A549 (cell line): ENCODE data around the gene CDC6. TPM values are rescaled to one million over a fixed set of nuclear protein-coding genes. Genes with fewer than 3 reads are reported as not detected.

Experiments used
- ATOH8 ChIP-seq: fragments of 250-450 bp; sonication (Bioruptor Pico); IDR thresholded peaks from 2 replicates; pipeline ENCODE4 v1.5.0; 2020; ENCODE audit warnings: low read depth, mild to moderate bottlenecking, moderate library complexity
- BHLHE40 ChIP-seq: IDR thresholded peaks from 2 replicates; pipeline ENCODE4 v1.6.1; 2012; ENCODE audit warnings: low read depth, low read length, inconsistent platforms
- CBX8 ChIP-seq: fragments of 200-600 bp; sonication (generic); IDR thresholded peaks from 2 replicates; pipeline ENCODE4 v1.6.1; 2016
- CHD2 ChIP-seq: fragments of 150-350 bp; IDR thresholded peaks from 2 replicates; pipeline ENCODE4 v1.6.1; 2014; ENCODE audit warnings: low read length; ENCODE audit not compliant: partially characterized antibody
- EHF ChIP-seq: fragments of 250-450 bp; sonication (Bioruptor Pico); IDR thresholded peaks from 2 replicates; pipeline ENCODE4 v1.5.0; 2020; ENCODE audit warnings: mild to moderate bottlenecking
- EHMT2 ChIP-seq: fragments of 200-600 bp; sonication (generic); IDR thresholded peaks from 2 replicates; pipeline ENCODE4 v1.6.1; 2016; ENCODE audit warnings: antibody characterized with exemption, low read depth, mild to moderate bottlenecking, moderate library complexity
- ELK1 ChIP-seq: fragments of 150-350 bp; IDR thresholded peaks from 2 replicates; pipeline ENCODE4 v1.6.1; 2014; ENCODE audit warnings: low read depth, mild to moderate bottlenecking, low read length
- ESRRA ChIP-seq: fragments of 150-350 bp; IDR thresholded peaks from 2 replicates; pipeline ENCODE4 v1.6.1; 2014; ENCODE audit warnings: mild to moderate bottlenecking, low read length, borderline replicate concordance
- FOXS1 ChIP-seq: fragments of 250-450 bp; sonication (Bioruptor Pico); IDR thresholded peaks from 2 replicates; pipeline ENCODE4 v1.5.0; 2020; ENCODE audit warnings: mild to moderate bottlenecking, moderate library complexity
- GATA3 ChIP-seq: IDR thresholded peaks from 2 replicates; pipeline ENCODE4 v1.6.1; 2012; ENCODE audit warnings: borderline replicate concordance
- HEYL ChIP-seq: fragments of 250-450 bp; sonication (Bioruptor Pico); IDR thresholded peaks from 2 replicates; pipeline ENCODE4 v1.8.0; 2021; ENCODE audit warnings: mild to moderate bottlenecking, moderate library complexity
- HMGXB4 ChIP-seq: fragments of 250-450 bp; sonication (Bioruptor Pico); IDR thresholded peaks from 2 replicates; pipeline ENCODE4 v1.5.0; 2021; ENCODE audit warnings: mild to moderate bottlenecking, moderate library complexity, borderline replicate concordance
- HOXB5 ChIP-seq: fragments of 250-450 bp; sonication (Bioruptor Pico); IDR thresholded peaks from 2 replicates; pipeline ENCODE4 v1.5.0; 2020; ENCODE audit warnings: mild to moderate bottlenecking, moderate library complexity
- JUN ChIP-seq, 2 experiments: fragments of >200 bp; sonication (Bioruptor Twin); formaldehyde crosslinking; IDR thresholded peaks; 2 replicates in 1 of 2; 3 replicates in 1 of 2; pipeline ENCODE4 v1.6.1; 2016 to 2017
- KDM5A ChIP-seq: fragments of 200-600 bp; sonication (generic); IDR thresholded peaks from 2 replicates; pipeline ENCODE4 v1.6.1; 2016; ENCODE audit warnings: antibody characterized with exemption, mild to moderate bottlenecking
- MAFK ChIP-seq: fragments of 450-650 bp; IDR thresholded peaks from 2 replicates; pipeline ENCODE4 v1.6.1; 2014; ENCODE audit not compliant: partially characterized antibody
- NFE2L2 ChIP-seq: fragments of 150-350 bp; conservative IDR thresholded peaks from 2 replicates; pipeline ENCODE4 v1.6.1; 2014; ENCODE audit warnings: low read length
- NPAS2 ChIP-seq: fragments of 250-450 bp; sonication (Bioruptor Pico); IDR thresholded peaks from 2 replicates; pipeline ENCODE4 v1.8.0; 2022; ENCODE audit warnings: mild to moderate bottlenecking, moderate library complexity, borderline replicate concordance
- NR3C1 ChIP-seq: fragments of >200 bp; sonication (Bioruptor Twin); formaldehyde crosslinking; IDR thresholded peaks from 3 replicates; pipeline ENCODE4 v1.6.1; 2017
- PBX3 ChIP-seq: IDR thresholded peaks from 2 replicates; pipeline ENCODE4 v1.6.1; 2012
- PHF8 ChIP-seq: fragments of 200-600 bp; sonication (generic); IDR thresholded peaks from 2 replicates; pipeline ENCODE4 v1.6.1; 2016; ENCODE audit warnings: low read depth, mild to moderate bottlenecking, antibody characterized with exemption, moderate library complexity, borderline replicate concordance
- POLR2A ChIP-seq: IDR thresholded peaks from 2 replicates; pipeline ENCODE4 v1.6.1; 2012; ENCODE audit warnings: mild to moderate bottlenecking, low read length
- RAD21 ChIP-seq, 2 experiments: fragments of >200 bp in 1 of 2; sonication (Bioruptor Twin) in 1 of 2; formaldehyde crosslinking in 1 of 2; IDR thresholded peaks in 1 of 2; conservative IDR thresholded peaks in 1 of 2; 2 replicates in 1 of 2; 3 replicates in 1 of 2; pipeline ENCODE4 v1.6.1; 2012 to 2018; ENCODE audit warnings: inconsistent platforms in 1 of 2
- RARB ChIP-seq: fragments of 250-450 bp; sonication (Bioruptor Pico); IDR thresholded peaks from 2 replicates; pipeline ENCODE4 v1.8.0; 2021; ENCODE audit warnings: mild to moderate bottlenecking, moderate library complexity
- REST ChIP-seq: fragments of 200-600 bp; sonication (generic); IDR thresholded peaks from 2 replicates; pipeline ENCODE4 v1.6.1; 2016; ENCODE audit warnings: antibody characterized with exemption, mild to moderate bottlenecking, moderate library complexity
- RNF2 ChIP-seq: fragments of 200-600 bp; sonication (generic); IDR thresholded peaks from 2 replicates; pipeline ENCODE4 v1.6.1; 2016; ENCODE audit warnings: low read depth, mild to moderate bottlenecking, antibody characterized with exemption, moderate library complexity, borderline replicate concordance
- SMC3 ChIP-seq: fragments of >200 bp; sonication (Bioruptor Twin); formaldehyde crosslinking; IDR thresholded peaks from 3 replicates; pipeline ENCODE4 v1.6.1; 2018; ENCODE audit warnings: inconsistent platforms
- SREBF2 ChIP-seq: fragments of 450-650 bp; IDR thresholded peaks from 2 replicates; pipeline ENCODE4 v1.6.1; 2014; ENCODE audit warnings: mild to moderate bottlenecking, moderate library complexity
- TFCP2L1 ChIP-seq: fragments of 250-450 bp; sonication (Bioruptor Pico); IDR thresholded peaks from 2 replicates; pipeline ENCODE4 v1.5.0; 2021; ENCODE audit warnings: mild to moderate bottlenecking
- TP53 ChIP-seq: fragments of 250-450 bp; sonication (Bioruptor Pico); IDR thresholded peaks from 2 replicates; pipeline ENCODE4 v1.5.0; 2021; ENCODE audit warnings: mild to moderate bottlenecking, moderate library complexity
- ZC3H11A ChIP-seq: fragments of 450-650 bp; IDR thresholded peaks from 2 replicates; pipeline ENCODE4 v1.6.1; 2014; ENCODE audit warnings: antibody characterized with exemption, mild to moderate bottlenecking
- ZFP36 ChIP-seq: fragments of 450-650 bp; IDR thresholded peaks from 2 replicates; pipeline ENCODE4 v1.6.1; 2014; ENCODE audit warnings: borderline replicate concordance; ENCODE audit not compliant: partially characterized antibody
- polyA plus RNA-seq, 4 experiments: library from polyadenylated mRNA; depleted of rRNA in 3 of 4; stranded (reverse); fragments of >200 nt; fragmentation: RNase III in 1 of 4; extraction: RNeasy Plus Mini Kit Qiagen cat#74134 plus additional on column Dnase treatment in 1 of 4; gene quantifications; 2 replicates in 3 of 4; 3 replicates in 1 of 4; pipeline ENCODE4 v1.2.3, GENCODE V29; 2011 to 2017
- TF ChIP-seq, protein P1 (sequence below): fragments of 450-650 bp; IDR thresholded peaks from 2 replicates; pipeline ENCODE4 v1.6.1; 2014; ENCODE audit warnings: antibody characterized with exemption
- TF ChIP-seq, protein P2 (sequence below): IDR thresholded peaks from 2 replicates; pipeline ENCODE4 v1.6.1; 2012

Gene CDC6
- polyA plus RNA-seq, 2 of the 4 experiments (the other 2 are of a cell fraction), result 67.0 to 79.5 TPM

GRCh38 chr17:40316571-40317344 is 29.1 kb downstream of the CDC6 start (continued):
- TF ChIP-seq HMGXB4 (CRISPR knock-in tag), result no peak
- no peak for TF ChIP-seq TFCP2L1
- TF ChIP-seq JUN (IDR thresholded peaks at IDR 0.05), result peak; percentile 38 to 72; a peak in 3 of 5 replicates
- TF ChIP-seq HEYL (CRISPR knock-in tag), result no peak
- TF ChIP-seq HOXB5 (CRISPR knock-in tag), result no peak
- TF ChIP-seq MAFK, result no peak
- TF ChIP-seq CBX8, result no peak
- TF ChIP-seq PBX3, result peak; percentile 75
- no peak for TF ChIP-seq EHMT2
- TF ChIP-seq EHF, result no peak
- no peak for TF ChIP-seq NFE2L2
- peak; percentile 59 for TF ChIP-seq POLR2A
- no peak for TF ChIP-seq SREBF2
- TF ChIP-seq RAD21 (conservative IDR thresholded peaks at IDR 0.05 in 1 of 2, IDR thresholded peaks at IDR 0.05 in 1 of 2), result peak; percentile 5 to 34; a peak in 1 of 5 replicates
- TF ChIP-seq GATA3, result peak; percentile 59
- no peak for TF ChIP-seq ESRRA
- no peak for TF ChIP-seq PHF8
- no peak for TF ChIP-seq ZC3H11A
- no peak for TF ChIP-seq KDM5A
- TF ChIP-seq ATOH8 (CRISPR knock-in tag), result peak; percentile 32; the same call in 1 of the 2 replicates
- no peak for TF ChIP-seq TP53 (CRISPR knock-in tag)
- no peak for TF ChIP-seq REST
- TF ChIP-seq RNF2, result no peak
- no peak for TF ChIP-seq CHD2
- no peak for TF ChIP-seq RARB (CRISPR knock-in tag)
- no peak for TF ChIP-seq NR3C1
- TF ChIP-seq, protein P1, sequence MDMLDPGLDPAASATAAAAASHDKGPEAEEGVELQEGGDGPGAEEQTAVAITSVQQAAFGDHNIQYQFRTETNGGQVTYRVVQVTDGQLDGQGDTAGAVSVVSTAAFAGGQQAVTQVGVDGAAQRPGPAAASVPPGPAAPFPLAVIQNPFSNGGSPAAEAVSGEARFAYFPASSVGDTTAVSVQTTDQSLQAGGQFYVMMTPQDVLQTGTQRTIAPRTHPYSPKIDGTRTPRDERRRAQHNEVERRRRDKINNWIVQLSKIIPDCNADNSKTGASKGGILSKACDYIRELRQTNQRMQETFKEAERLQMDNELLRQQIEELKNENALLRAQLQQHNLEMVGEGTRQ, result no peak
- TF ChIP-seq, protein P2, sequence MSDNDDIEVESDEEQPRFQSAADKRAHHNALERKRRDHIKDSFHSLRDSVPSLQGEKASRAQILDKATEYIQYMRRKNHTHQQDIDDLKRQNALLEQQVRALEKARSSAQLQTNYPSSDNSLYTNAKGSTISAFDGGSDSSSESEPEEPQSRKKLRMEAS, result peak; percentile 86
- peak; percentile 34; the same call in 2 of the 3 replicates for TF ChIP-seq SMC3
- no peak for TF ChIP-seq NPAS2
- TF ChIP-seq FOXS1 (CRISPR knock-in tag), result no peak
- no peak for TF ChIP-seq ZFP36
- TF ChIP-seq BHLHE40, result no peak
- TF ChIP-seq ELK1, result no peak
